ENCODE results near the gene LDAH.

LDAH gene

GRCh38 chr2:20822535-20823490, at the start of gene LDAH:
Gene LDAH, minus strand, starts transcription at chr2:20823101. Its CDS starts 21,638 bp downstream, at chr2:20801463.
- Mint-ChIP-seq H3K4me1 (ENCODE audit: low read depth) (peaks cover 29% of the 10 kb centered on the region), H3K36me3 (ENCODE audit: low read depth) (peaks cover 14% of the 10 kb centered on the region), H3K27me3 (no peaks in the 10 kb centered on the region), H3K27ac (peak within 1 kb of the TSS; percentile 96), H3K4me3 (peak within 1 kb of the TSS; percentile 95), H3K9me3 (no peaks in the 10 kb centered on the region)

GRCh38 chr2:20868377-20868776, 45.5 kb upstream of the LDAH start:
- peak overlapping the region; percentile 56 for H3K27ac Mint-ChIP-seq
- no peaks in the 10 kb centered on the region for H3K36me3 Mint-ChIP-seq (ENCODE audit: low read depth)
- no peaks in the 10 kb centered on the region for H3K9me3 Mint-ChIP-seq
- H3K4me3 Mint-ChIP-seq: no peak overlapping the region
- peaks cover 49% of the 10 kb centered on the region for H3K27me3 Mint-ChIP-seq
- H3K4me1 Mint-ChIP-seq (ENCODE audit: low read depth): peaks cover 6% of the 10 kb centered on the region

- H3K27ac Mint-ChIP-seq: no peak overlapping the region
- no peaks in the 10 kb centered on the region for H3K4me1 Mint-ChIP-seq (ENCODE audit: low read depth)
- no peak overlapping the region for H3K4me3 Mint-ChIP-seq
- peaks cover 42% of the 10 kb centered on the region for H3K27me3 Mint-ChIP-seq
- H3K9me3 Mint-ChIP-seq: no peaks in the 10 kb centered on the region
- no peaks in the 10 kb centered on the region for H3K36me3 Mint-ChIP-seq (ENCODE audit: low read depth)
These were observed 39.9 kb upstream of the LDAH start for GRCh38 chr2:20862850-20863249.

- Mint-ChIP-seq H3K27ac (no peak overlapping the region), H3K36me3 (ENCODE audit: low read depth) (no peaks in the 10 kb centered on the region), H3K4me3 (no peak overlapping the region)
These were observed 32.6 kb upstream of the LDAH start for GRCh38 chr2:20855456-20855855.

DNA sequence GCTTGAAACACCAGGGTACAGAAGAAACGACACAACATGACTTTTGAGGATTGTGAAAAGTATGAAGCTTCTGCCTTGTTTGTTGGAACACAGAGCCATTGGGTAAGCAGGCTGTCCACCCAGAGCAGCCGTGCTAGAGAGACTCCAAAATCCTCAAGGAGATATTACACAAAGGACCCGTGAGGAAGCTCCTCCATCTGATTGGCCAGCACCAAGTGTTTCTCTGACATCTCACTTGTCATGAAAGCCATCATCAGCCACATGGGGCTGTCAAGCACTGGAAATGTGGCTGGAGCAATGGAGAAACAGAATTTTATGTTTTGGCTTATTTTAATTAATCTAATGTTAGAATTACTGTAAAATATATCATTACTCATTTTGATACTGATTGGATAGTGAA, 29.8 kb upstream of the LDAH start:
- H3K27me3 Mint-ChIP-seq: peaks cover 10% of the 10 kb centered on the region
- no peak overlapping the region for H3K4me3 Mint-ChIP-seq
- no peak overlapping the region for H3K27ac Mint-ChIP-seq
- H3K36me3 Mint-ChIP-seq (ENCODE audit: low read depth): no peaks in the 10 kb centered on the region
- H3K9me3 Mint-ChIP-seq: no peaks in the 10 kb centered on the region
- H3K4me1 Mint-ChIP-seq (ENCODE audit: low read depth): no peaks in the 10 kb centered on the region

More at GRCh38 chr2:20855456-20855855, 32.6 kb upstream of the LDAH start:
- Mint-ChIP-seq H3K9me3 (no peaks in the 10 kb centered on the region), H3K27me3 (peaks cover 13% of the 10 kb centered on the region), H3K4me1 (ENCODE audit: low read depth) (no peaks in the 10 kb centered on the region)

- Mint-ChIP-seq H3K27me3 (peaks cover 10% of the 10 kb centered on the region), H3K4me3 (no peak overlapping the region), H3K27ac (no peak overlapping the region), H3K9me3 (no peaks in the 10 kb centered on the region), H3K36me3 (ENCODE audit: low read depth) (no peaks in the 10 kb centered on the region), H3K4me1 (ENCODE audit: low read depth) (no peaks in the 10 kb centered on the region)
These were observed 29.2 kb upstream of the LDAH start for GRCh38 chr2:20852139-20852538.

- Mint-ChIP-seq H3K27ac (no peak overlapping the region), H3K4me3 (no peak overlapping the region), H3K9me3 (peaks cover under 1% of the 10 kb centered on the region), H3K36me3 (ENCODE audit: low read depth) (no peaks in the 10 kb centered on the region), H3K4me1 (ENCODE audit: low read depth) (no peaks in the 10 kb centered on the region), H3K27me3 (peaks cover 38% of the 10 kb centered on the region)
These were observed 21.3 kb upstream of the LDAH start for GRCh38 chr2:20844246-20844645.

DNA sequence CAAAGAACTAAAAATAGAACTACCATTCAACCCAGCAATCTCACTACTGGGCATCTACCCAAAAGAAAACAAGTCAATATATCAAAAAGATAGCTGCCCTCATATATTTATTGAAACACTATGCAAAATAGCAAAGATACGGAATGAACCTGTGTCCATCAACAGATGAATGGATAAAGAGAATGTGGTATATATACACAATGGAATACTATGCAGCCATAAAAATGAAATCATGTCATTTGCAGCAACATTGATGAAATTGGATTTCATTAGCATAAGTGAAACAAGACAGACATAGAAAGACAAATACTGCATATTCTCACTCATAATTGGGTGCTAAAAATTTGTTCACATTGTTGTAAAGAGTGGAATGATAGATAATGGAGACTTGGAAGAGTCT, 16.2 kb upstream of the LDAH start:
- Mint-ChIP-seq H3K4me3 (no peak overlapping the region), H3K4me1 (ENCODE audit: low read depth) (no peaks in the 10 kb centered on the region), H3K27ac (no peak overlapping the region), H3K9me3 (peaks cover 5% of the 10 kb centered on the region), H3K27me3 (peaks cover 63% of the 10 kb centered on the region), H3K36me3 (ENCODE audit: low read depth) (no peaks in the 10 kb centered on the region)

- H3K27ac Mint-ChIP-seq: no peak overlapping the region
- H3K4me1 Mint-ChIP-seq (ENCODE audit: low read depth): no peaks in the 10 kb centered on the region
- H3K27me3 Mint-ChIP-seq: peaks cover 64% of the 10 kb centered on the region
- peaks cover 5% of the 10 kb centered on the region for H3K9me3 Mint-ChIP-seq
- H3K4me3 Mint-ChIP-seq: no peak overlapping the region
- no peaks in the 10 kb centered on the region for H3K36me3 Mint-ChIP-seq (ENCODE audit: low read depth)
These were observed 15.1 kb upstream of the LDAH start for GRCh38 chr2:20838016-20838415.

- Mint-ChIP-seq H3K4me1 (ENCODE audit: low read depth) (no peaks in the 10 kb centered on the region), H3K27me3 (peaks cover 56% of the 10 kb centered on the region), H3K4me3 (no peak overlapping the region), H3K9me3 (peaks cover 5% of the 10 kb centered on the region), H3K27ac (no peak overlapping the region), H3K36me3 (ENCODE audit: low read depth) (no peaks in the 10 kb centered on the region)
These were observed 13.6 kb upstream of the LDAH start for GRCh38 chr2:20836521-20836920.

- peaks cover 5% of the 10 kb centered on the region for H3K9me3 Mint-ChIP-seq
- no peaks in the 10 kb centered on the region for H3K36me3 Mint-ChIP-seq (ENCODE audit: low read depth)
- H3K27me3 Mint-ChIP-seq: peaks cover 54% of the 10 kb centered on the region
- H3K4me3 Mint-ChIP-seq: no peak overlapping the region
- no peaks in the 10 kb centered on the region for H3K4me1 Mint-ChIP-seq (ENCODE audit: low read depth)
- no peak overlapping the region for H3K27ac Mint-ChIP-seq
These were observed 11.4 kb upstream of the LDAH start for GRCh38 chr2:20834331-20834730.

GRCh38 chr2:20832606-20833005, 9.7 kb upstream of the LDAH start:
- no peaks in the 10 kb centered on the region for H3K9me3 Mint-ChIP-seq

DNA sequence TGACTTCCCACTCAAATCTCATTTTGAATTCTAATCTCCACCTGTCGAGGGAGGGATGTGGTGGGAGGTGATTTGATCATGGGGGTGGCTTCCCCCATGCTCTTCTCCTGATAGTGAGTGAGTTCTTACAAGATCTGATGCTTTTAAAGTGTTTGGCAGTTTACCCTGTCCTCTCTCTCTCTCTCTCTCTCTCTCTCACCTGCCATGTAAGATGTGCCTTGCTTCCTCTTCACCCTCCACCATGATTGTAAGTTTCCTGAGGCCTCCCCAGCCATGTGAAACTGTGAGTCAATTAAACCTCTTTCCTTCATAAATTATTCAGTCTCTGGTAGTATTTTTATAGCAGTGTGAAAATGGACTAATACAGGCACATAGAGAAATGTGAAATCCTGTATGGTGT, 7.0 kb upstream of the LDAH start:
- peaks cover 26% of the 10 kb centered on the region for H3K27me3 Mint-ChIP-seq
- H3K4me3 Mint-ChIP-seq: no peak overlapping the region
- H3K27ac Mint-ChIP-seq: no peak overlapping the region
- H3K4me1 Mint-ChIP-seq (ENCODE audit: low read depth): no peaks in the 10 kb centered on the region
- H3K36me3 Mint-ChIP-seq (ENCODE audit: low read depth): no peaks in the 10 kb centered on the region
- H3K9me3 Mint-ChIP-seq: no peaks in the 10 kb centered on the region

More at GRCh38 chr2:20832606-20833005, 9.7 kb upstream of the LDAH start:
- Mint-ChIP-seq H3K27ac (no peak overlapping the region), H3K36me3 (ENCODE audit: low read depth) (no peaks in the 10 kb centered on the region), H3K27me3 (peaks cover 41% of the 10 kb centered on the region), H3K4me1 (ENCODE audit: low read depth) (no peaks in the 10 kb centered on the region), H3K4me3 (no peak overlapping the region)

- Mint-ChIP-seq H3K27ac (no peak overlapping the region), H3K9me3 (no peaks in the 10 kb centered on the region), H3K4me3 (peak overlapping the region; percentile 34), H3K27me3 (no peaks in the 10 kb centered on the region), H3K36me3 (ENCODE audit: low read depth) (peaks cover 7% of the 10 kb centered on the region), H3K4me1 (ENCODE audit: low read depth) (peaks cover 22% of the 10 kb centered on the region)
These were observed 1.0 kb upstream of the LDAH start for GRCh38 chr2:20823917-20824316.

- no peaks in the 10 kb centered on the region for H3K9me3 Mint-ChIP-seq
- no peaks in the 10 kb centered on the region for H3K27me3 Mint-ChIP-seq
- H3K4me3 Mint-ChIP-seq: no peak overlapping the region
- H3K36me3 Mint-ChIP-seq (ENCODE audit: low read depth): peaks cover 29% of the 10 kb centered on the region
- H3K4me1 Mint-ChIP-seq (ENCODE audit: low read depth): peaks cover 40% of the 10 kb centered on the region
- H3K27ac Mint-ChIP-seq: no peak overlapping the region
These were observed 4.1 kb downstream of the LDAH start for GRCh38 chr2:20818820-20819219.

DNA sequence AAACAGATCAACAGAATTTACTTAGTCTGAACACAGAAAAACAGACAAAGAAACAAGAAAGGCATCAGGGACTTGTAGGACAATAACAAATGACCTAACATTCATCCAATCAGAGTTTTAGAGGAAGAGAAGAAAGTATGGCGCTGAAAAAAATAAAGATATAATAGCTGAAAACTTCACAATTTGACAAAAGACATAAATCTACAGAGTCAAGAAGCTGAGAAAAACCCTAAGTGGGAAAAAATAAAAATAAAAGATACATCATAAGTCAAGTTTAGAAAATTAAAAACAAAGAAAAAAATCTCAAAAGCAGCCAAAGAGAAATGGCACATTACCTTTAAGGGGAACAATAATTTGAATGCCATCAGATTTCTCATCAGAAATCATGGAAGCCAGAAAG, 7.7 kb downstream of the LDAH start:
- H3K36me3 Mint-ChIP-seq (ENCODE audit: low read depth): peaks cover 47% of the 10 kb centered on the region
- no peak overlapping the region for H3K4me3 Mint-ChIP-seq
- H3K9me3 Mint-ChIP-seq: no peaks in the 10 kb centered on the region
- no peak overlapping the region for H3K27ac Mint-ChIP-seq
- H3K4me1 Mint-ChIP-seq (ENCODE audit: low read depth): peaks cover 25% of the 10 kb centered on the region
- H3K27me3 Mint-ChIP-seq: no peaks in the 10 kb centered on the region

All from stimulated activated naive CD8-positive, alpha-beta T cell treated with anti-CD3 and anti-CD28 coated beads, Interleukin-15, Interleukin-2, amounts not matched to agents 100 ng/mL and 50 ng/mL, for 24 hours (primary cell).